GM19023 (cell line): ENCODE results near the gene ZBTB22.

Experiments used
- ATAC-seq: cut with Tn5 transposase; IDR thresholded peaks from one replicate; pipeline ENCODE4 v1.9.1; 2021; ENCODE audit warnings: mild to moderate bottlenecking, moderate library complexity; ENCODE audit not compliant: unreplicated experiment

The ZBTB22 gene

DNA sequence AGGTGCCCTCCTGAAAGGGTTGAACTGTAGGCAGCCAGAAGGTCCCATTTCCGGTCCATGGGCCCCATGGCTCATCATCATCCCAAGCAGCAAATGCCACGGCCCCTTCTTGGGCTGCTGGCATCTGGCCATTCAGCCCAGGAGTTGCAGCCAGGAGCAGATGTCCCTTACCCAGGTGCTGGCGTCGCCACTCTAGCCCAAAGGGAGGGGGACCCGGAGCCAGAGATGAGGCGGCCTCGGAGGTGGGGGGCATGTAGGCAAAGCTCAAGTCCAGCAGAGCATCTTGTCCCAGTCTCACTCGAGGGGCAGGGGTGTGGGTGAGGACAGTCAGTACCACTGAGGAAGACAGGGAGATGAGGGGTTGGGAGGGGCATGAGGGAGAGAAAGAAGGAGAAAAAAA lies 12.5 kb downstream of the ZBTB22 start:
- ATAC-seq = no peak

DNA sequence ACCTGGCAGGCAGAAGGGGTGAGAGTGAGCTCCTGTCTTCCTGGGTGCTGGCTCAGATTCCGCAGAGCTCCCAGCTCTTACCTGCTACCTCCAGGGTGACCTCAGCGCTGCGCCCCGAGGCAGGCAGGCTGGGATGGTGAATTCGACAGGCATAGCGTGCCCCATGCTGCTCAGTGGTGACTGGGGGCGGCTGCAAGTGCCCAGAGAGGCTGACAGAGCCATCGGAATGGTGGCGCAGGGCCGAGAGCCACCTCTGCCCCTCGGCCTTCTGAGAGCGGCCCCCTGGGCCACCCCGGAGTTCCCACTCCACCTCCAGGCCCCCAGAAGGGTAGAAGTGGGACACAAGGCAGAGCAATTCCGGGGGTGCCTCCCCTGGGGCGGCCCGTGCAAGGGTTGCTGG lies 13.3 kb downstream of the ZBTB22 start:
- ATAC-seq = no peak

GRCh38 chr6:33301877-33302276 lies 15.7 kb downstream of the ZBTB22 start:
- no peak for ATAC-seq

DNA sequence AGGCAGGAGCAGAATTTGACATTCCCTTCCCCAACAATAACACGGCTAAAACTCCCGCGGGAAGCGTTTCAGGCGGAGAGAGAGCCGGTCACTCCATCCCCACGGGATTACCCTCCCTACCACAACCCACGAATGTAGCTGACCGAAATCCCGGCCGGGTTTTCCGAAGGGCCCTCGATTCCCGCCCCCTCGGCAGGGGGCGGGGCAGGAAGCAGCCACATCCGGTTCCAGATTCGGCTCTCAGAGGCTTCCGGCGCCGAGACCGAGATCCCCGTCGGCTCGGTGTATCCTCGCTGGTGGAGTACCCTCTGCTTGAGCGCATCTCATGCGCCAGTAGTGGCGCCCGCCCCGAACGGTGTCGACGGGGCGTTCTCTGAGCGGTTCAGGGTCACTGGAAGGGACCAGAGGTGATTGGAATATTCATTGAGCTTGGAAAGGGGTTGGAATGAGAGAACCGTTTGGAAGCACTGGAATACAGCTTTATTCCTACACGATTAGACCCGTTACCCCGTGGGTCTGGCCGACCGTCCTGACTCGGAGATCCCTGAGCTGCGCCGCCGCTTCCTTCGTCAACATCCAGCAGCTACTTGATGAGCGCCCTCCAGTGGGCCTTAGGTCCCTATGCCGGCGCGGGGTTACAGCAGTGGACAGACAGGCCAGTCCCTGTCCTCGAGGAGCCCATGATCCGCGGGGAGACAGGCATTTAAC lies 18.2 kb downstream of the ZBTB22 start:
- ATAC-seq = peak; percentile 71

GRCh38 chr6:33298773-33299236 lies 18.7 kb downstream of the ZBTB22 start, which contains the start of gene RGL2:
Gene RGL2 (minus strand): TSS chr6:33298942. CDS start chr6:33298610, 332 bp downstream.
- ATAC-seq = peak; percentile 27

DNA sequence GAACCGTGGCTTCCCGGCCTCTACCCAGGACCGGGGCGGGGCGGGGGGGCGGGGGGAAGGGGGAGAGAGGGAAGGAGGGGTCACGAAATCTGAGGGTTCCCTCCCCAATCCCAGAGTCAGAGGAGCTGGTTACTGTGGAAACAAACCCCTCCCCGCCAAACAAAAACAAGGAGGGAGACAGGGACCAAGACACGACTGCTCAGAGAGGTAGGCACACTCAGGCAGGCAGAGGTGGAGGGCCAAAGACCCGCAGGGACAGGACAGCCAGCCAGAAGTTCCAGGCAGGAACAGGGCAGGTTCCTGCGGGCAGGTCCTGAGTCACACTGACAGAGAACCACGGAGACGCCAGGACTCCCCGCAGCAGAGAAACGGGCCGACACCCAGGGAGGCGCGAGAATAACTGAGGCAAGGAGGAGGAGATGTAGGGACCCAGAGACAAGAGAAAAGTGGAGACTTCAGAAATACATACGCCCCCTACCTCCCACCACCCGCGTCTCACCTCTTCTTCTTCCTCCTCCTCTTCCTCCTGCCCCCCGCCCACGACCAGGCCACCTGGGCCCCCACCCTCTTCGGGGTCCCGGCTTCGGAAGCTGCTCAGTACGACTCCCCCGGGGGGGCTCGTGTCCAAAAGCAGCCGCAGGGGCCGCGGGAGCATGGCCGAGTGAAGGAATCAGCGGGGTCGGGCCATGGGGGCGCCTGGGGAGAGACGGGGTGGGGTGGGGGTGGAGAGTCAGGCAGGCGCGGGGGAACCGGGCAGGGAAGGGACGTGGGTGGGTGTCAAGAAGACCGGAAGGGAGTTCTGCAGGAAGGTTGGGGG lies 19.4 kb downstream of the ZBTB22 start:
- ATAC-seq = peak; percentile 21

- ATAC-seq = no peak
Observed at GRCh38 chr6:33297406-33297955, 20.1 kb downstream of the ZBTB22 start.

- no peak for ATAC-seq
Observed at GRCh38 chr6:33296797-33297405, 20.6 kb downstream of the ZBTB22 start.

DNA sequence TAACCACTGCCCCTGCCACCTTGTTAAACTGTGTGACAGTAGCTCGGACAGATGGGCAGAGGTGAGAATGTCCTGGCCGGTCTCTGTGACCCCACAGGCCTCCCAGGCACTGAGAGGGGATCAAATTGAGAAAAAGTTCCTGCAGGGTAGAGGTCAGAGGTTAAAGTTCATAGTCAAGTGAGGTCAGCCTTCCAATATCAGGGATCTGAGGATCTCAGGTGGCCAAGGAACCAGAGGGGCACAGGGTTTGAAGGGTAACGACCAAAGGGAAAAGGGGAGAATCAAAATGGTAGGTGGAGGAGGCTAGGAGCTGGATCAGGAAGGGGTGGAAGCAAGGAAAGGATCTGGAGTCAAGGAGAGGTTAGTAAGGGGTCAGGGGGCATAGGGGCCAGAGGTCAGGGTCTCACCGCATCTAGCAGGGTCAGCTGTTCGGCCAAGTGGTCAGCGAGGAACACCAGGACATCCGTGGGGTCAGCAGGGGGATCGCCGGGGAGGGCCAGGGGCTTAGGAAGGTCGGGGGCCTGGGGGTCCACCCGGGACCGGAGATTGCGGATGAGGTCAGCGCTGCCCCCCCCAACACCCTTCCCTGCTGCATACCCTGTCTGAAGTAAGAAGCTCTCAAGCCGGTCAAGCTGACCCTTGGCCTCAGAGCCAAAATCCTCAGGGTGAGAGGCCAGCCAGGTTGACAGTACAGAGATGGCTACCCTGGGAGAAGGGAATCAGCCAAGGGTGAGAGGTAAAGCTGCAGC lies 21.7 kb downstream of the ZBTB22 start:
- ATAC-seq = no peak

DNA sequence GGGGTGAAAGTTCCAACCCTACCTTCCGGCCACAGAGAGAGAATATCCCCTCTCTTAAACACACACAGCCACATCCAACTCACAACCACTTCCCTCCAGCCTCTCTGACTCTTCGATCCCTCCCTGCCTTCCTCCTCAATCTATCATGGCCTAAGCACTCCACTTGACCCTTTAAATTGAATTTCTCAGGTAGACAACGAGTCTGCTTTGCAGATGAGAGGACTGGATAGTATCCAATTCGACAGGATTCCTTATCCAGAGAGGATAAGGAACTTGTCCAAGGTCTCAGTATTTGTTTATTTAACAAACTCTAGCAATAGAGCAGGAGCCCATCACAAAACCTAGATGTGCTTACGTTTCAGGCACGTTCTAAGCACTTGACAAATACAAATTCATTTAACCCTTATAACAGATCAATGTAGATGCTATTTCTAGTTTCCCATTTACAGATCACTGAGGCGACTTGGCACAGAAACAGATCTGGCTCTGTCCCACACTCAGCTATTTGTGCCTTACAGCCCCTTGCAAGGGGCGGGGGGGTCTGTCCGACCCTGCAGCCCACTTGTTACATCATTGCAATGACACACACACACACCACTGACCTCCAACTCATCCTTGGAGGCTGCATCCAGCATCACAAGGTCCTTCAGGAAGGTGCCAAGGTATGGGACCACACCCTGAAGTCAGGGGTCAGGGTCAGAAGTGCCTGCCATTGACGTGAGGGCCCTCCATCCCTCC lies 23.3 kb downstream of the ZBTB22 start:
- ATAC-seq = no peak

GRCh38 chr6:33292996-33293682 lies 24.4 kb downstream of the ZBTB22 start:
- ATAC-seq = no peak

DNA sequence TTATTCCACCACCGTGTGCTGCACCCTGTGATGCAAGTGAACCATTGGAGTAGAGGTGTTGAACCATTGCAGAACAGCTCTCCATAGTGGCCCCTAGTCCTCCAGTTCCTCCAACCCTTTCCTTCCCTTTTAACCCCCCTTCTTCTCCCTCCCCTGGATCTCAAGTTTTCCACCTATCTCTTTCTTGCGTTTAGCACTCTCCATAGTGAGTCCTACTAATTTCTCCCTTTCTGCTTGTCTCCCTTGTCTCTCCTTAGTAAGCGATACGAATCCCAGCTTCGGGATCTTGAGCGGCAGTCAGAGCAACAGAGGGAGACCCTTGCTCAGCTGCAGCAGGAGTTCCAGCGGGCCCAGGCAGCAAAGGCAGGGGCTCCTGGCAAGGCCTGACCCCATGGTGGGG lies 27.1 kb downstream of the ZBTB22 start:
- ATAC-seq = no peak

- ATAC-seq = no peak
Observed at GRCh38 chr6:33289784-33290315, 27.7 kb downstream of the ZBTB22 start.

DNA sequence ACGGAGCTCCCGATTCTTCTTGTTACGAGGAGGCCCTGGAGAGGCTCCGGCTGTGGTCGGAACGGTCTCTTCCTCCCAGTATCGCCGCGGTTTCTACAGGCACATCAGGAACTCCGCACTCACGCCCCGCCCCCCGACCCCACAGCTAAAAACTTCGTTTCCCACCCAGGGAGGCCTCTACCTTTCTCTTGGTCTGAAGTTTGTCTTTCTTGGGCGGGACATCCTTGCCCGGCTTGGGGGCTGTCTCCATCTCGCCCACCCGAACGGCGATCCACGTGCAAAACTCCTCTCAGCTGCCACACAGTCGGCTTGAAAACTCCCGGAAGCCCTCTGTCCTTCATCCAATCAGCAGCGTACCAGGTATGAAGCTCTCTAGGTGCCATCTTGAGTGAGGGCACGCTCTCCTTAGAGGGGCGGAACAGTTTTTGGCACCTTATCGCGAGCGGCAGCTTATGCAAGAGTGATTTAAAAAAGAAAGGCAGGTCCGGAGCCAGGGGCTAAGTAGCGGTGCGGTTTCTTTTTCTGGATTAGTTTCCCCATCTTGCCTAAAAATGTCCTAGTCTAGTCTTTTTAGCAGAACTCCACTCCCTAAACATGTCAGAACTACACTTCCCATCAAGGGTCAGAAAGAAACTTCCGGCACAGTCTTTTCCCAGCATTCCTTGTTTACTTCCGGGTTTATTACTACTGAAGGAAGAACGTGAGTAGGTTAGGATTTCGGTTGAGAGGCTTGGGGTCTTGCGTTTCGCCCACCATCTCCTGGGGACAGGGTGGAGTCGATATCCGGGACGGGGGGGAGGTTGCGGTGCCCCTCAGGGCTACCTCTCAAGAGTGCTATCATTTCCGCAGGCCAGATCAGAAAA lies 28.4 kb downstream of the ZBTB22 start, which contains the start of the genes PFDN6 and WDR46:
Gene PFDN6, plus strand, starts transcription at position 681 of the 863 bp plus-strand sequence. CDS start 256 bp downstream, outside the sequence.
Gene WDR46, minus strand, starts transcription at position 319 of the 863 bp plus-strand sequence. Its CDS starts 69 bp downstream, at position 250.
- ATAC-seq = peak; percentile 92

DNA sequence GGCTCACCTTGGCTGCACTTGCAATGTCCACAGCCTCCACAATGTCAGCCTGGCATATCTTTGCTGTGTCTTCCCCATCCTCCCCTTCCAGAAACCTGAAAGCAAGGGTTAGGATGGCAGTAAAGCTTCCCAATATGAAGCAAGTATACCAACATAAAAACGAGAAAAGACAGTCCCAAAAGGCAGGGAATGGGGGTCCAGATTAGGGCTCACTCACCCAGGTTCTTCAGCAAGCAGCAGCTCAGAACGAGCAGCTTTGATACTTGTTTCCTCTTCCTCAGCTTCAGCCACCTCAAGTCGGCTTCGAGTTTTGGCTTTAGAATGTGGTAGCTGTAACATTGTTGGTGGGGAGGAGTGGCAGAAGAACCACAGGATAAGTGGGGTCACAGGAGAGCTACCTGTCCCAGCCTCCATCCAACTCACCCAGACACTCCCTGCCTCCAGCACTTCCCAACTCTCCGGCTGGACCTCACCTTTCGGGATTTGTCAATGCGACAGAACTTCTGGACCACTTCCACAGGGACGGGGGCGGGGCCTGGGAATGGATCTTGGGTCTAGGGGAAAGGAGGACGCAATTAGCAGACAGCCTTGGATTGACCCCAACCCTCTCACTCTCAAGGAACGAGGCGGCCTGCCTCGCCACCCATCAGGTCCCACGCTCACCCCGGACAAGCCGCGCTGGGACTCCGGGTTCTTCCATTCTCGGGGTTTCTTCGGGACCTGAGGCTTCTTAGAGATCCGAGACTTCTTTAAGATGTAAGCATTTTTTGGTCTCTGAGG lies 29.2 kb downstream of the ZBTB22 start:
- no peak for ATAC-seq

DNA sequence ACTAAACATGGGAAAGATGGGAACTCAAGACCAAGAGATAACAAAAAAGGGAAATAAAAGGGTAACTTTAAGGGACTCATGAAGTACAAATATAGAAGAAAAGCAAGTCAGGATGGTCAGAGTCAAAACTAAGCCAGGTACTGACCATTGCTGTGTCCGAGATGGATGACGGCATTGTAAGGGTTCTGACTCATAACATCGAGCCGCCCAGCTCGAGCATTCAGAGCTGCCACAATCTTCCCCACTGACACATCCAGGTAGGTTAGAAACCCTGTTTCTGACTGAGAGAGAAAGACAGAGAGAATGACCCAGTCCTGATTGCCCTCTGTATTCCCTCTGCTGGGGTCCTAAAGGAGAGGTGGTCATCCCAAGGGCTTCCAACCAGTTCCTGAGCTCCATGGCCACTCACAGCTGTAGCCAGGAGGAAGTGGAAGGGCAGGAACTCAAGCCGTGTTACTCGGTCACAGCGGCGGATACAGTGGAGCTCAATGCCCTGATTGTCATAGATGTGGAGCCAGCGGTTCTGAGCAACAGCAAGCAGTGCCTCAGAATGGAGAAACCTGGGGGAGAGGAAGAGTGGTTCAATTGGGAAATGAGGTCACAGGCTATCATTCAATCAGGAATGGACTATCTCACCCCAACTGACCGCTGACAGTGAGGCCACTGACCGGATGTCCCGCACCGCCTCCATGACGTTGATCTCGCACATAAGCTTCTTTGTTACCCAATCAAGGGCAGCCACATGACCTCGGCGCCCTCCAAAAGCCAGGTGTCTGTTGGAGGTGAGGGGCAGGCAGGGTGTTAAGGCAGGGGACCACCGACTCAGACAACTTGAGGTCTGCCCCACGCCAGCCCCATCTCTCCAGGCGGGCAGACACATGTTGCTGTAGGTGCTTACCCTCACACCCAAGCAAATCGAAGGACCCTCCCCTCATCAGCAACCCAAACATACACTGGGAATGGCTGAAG lies 30.3 kb downstream of the ZBTB22 start:
- no peak for ATAC-seq
